Measurements from ENCODE around the gene FTH1.

FTH1 gene

DNA sequence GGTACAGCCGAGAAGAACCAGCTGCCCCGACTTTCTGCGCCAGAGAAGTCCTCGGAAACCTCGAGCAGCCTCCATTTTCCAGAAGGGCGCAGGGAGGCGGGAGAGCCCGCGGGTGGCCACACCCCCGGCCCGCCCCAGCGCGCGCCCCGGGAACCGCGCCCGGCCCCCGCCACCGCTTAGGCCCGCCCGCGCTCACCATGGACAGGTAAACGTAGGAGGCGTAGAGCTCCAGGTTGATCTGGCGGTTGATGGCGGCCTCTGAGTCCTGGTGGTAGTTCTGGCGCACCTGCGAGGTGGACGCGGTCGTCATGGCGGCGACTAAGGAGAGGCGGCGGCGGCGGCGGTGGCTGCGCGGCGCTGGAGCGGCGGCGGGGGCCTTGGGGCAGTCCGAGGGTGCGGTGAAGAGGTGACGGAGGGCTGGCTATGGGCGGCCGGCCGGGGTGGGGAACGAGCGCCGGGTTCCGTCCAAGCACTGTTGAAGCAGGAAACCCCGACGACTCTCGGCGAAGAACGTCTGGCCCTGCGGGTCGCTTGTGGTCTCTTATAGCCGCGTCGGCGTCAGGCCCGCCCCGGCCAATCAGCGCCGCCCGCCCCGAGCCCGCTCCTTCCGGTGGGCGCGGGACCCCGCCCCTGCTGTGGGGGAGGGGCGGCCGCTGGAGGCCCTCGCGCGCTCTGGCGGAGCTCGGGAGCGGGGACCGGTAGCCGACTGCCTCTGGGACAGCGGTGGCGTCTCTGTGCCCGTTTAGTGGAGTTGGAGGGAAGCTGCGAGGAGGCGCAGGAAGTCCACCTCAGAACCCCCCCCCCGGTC lies at the start of gene FTH1:
Gene FTH1, minus strand, starts transcription at position 519 of the 808 bp plus-strand sequence. Its CDS starts 209 bp downstream, at position 310.
- ChIA-PET CTCF (interaction anchor here (0.6 to 1.2 kb wide), 2 partner anchors 115 to 301 kb away, joined by 3 read pairs; no protein-coding TSS in a partner anchor), POLR2A (interaction anchor here (0.6 to 5.4 kb wide), 28 partner anchors 8 to 114 kb away, joined by 3 to 68 read pairs (median 6); partner anchors contain the start of gene BEST1)
- peak; percentile 92 for DNase-seq (ENCODE audit: extremely low spot score)
- TF ChIP-seq FOXM1 (IDR thresholded peaks at IDR 0.05; ENCODE audit: borderline replicate concordance) (peak; percentile 10; the same call in 1 of the 2 replicates), FOXK2 (IDR thresholded peaks at IDR 0.05) (no peak)

- DNase-seq (ENCODE audit: extremely low spot score) = no peak
- ChIA-PET CTCF (no interaction called here), POLR2A (no interaction called here)
- TF ChIP-seq HDGF (IDR thresholded peaks at IDR 0.05; ENCODE audit: borderline replicate concordance) = no peak
- TF ChIP-seq CTBP1 (IDR thresholded peaks at IDR 0.05; ENCODE audit: borderline replicate concordance) = no peak
- no peak for TF ChIP-seq FOXK2 (IDR thresholded peaks at IDR 0.05)
- no peak for TF ChIP-seq FOXA1 (IDR thresholded peaks at IDR 0.05)
- TF ChIP-seq, protein P1, sequence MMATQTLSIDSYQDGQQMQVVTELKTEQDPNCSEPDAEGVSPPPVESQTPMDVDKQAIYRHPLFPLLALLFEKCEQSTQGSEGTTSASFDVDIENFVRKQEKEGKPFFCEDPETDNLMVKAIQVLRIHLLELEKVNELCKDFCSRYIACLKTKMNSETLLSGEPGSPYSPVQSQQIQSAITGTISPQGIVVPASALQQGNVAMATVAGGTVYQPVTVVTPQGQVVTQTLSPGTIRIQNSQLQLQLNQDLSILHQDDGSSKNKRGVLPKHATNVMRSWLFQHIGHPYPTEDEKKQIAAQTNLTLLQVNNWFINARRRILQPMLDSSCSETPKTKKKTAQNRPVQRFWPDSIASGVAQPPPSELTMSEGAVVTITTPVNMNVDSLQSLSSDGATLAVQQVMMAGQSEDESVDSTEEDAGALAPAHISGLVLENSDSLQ (IDR thresholded peaks at IDR 0.05) = no peak
- no peak for TF ChIP-seq FOXM1 (IDR thresholded peaks at IDR 0.05; ENCODE audit: borderline replicate concordance)
- no peak for TF ChIP-seq ELF4 (IDR thresholded peaks at IDR 0.05)
- no peak for TF ChIP-seq NFRKB (IDR thresholded peaks at IDR 0.05)
- TF ChIP-seq SUZ12 (IDR thresholded peaks at IDR 0.05) = no peak
- no peak for TF ChIP-seq L3MBTL2 (conservative IDR thresholded peaks at IDR 0.05)
- no peak for TF ChIP-seq LEF1 (IDR thresholded peaks at IDR 0.05; ENCODE audit: borderline replicate concordance)
- no peak for TF ChIP-seq SP1 (IDR thresholded peaks at IDR 0.05)
- no peak for TF ChIP-seq BHLHE40 (IDR thresholded peaks at IDR 0.05; ENCODE audit: borderline replicate concordance)
- no peak for TF ChIP-seq ARNT (IDR thresholded peaks at IDR 0.05)
- TF ChIP-seq TARDBP (IDR thresholded peaks at IDR 0.05) = no peak
- no peak for TF ChIP-seq ZNF384 (IDR thresholded peaks at IDR 0.05)
Observed at GRCh38 chr11:62015615-62016014, 48.2 kb upstream of the FTH1 start.

- ChIA-PET POLR2A (interaction anchor here (1.1 kb wide), 1 partner anchor 12 kb away, joined by 3 read pairs; no protein-coding TSS in a partner anchor), CTCF (no interaction called here)
- no peak for TF ChIP-seq ARNT (IDR thresholded peaks at IDR 0.05)
- TF ChIP-seq L3MBTL2 (conservative IDR thresholded peaks at IDR 0.05) = no peak
- TF ChIP-seq, protein P1 (IDR thresholded peaks at IDR 0.05) = no peak
- no peak for TF ChIP-seq BHLHE40 (IDR thresholded peaks at IDR 0.05; ENCODE audit: borderline replicate concordance)
- DNase-seq (ENCODE audit: extremely low spot score) = no peak
Observed at GRCh38 chr11:62013537-62014476, 46.4 kb upstream of the FTH1 start.

DNA sequence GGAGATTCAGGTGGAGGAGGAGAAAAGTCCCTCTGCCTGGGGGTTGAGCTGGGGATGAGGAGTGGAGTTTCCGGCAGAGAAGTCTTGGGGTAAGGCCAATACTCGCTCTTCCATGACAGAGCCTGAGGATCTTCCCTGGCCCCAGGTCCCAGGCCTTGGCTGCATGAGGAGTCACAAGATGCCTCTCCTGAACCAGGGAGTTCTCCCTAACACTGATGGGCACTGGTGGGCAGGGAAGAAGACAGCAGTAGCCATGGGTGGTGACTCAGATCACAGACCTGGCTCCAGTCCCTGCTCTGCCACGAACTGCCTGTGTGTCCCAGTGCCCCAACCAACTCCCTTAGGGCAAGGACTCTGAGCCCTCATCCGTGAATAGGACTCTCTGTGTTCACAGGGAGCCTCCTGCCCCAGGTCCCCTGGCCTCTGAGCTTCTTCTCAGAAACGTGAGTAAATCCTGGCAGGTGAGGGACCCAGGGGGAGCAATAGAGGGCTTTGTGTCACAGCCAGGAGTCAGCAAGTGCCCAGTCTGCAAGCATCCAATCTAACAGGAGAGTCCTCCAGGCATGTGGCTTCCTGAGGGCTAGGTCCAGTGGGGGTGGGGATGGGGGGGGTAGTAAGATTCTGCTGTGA lies 45.5 kb upstream of the FTH1 start:
- POLR2A ChIA-PET = no interaction called here
- TF ChIP-seq BHLHE40 (IDR thresholded peaks at IDR 0.05; ENCODE audit: borderline replicate concordance) (no peak), ARNT (IDR thresholded peaks at IDR 0.05) (no peak), FOXM1 (IDR thresholded peaks at IDR 0.05; ENCODE audit: borderline replicate concordance) (no peak), FOXA1 (IDR thresholded peaks at IDR 0.05) (no peak), HDGF (IDR thresholded peaks at IDR 0.05; ENCODE audit: borderline replicate concordance) (no peak), SUZ12 (IDR thresholded peaks at IDR 0.05) (no peak), SP1 (IDR thresholded peaks at IDR 0.05) (no peak)
- TF ChIP-seq, protein P1 (IDR thresholded peaks at IDR 0.05) = no peak
- CTCF ChIA-PET = no interaction called here
- no peak for DNase-seq (ENCODE audit: extremely low spot score)

- ChIA-PET CTCF (no interaction called here), POLR2A (no interaction called here)
- TF ChIP-seq NFRKB (IDR thresholded peaks at IDR 0.05) (no peak), SP1 (IDR thresholded peaks at IDR 0.05) (no peak), BHLHE40 (IDR thresholded peaks at IDR 0.05; ENCODE audit: borderline replicate concordance) (no peak), ELF4 (IDR thresholded peaks at IDR 0.05) (no peak)
- no peak for DNase-seq (ENCODE audit: extremely low spot score)
Observed at GRCh38 chr11:62012451-62012831, 45.0 kb upstream of the FTH1 start.

DNA sequence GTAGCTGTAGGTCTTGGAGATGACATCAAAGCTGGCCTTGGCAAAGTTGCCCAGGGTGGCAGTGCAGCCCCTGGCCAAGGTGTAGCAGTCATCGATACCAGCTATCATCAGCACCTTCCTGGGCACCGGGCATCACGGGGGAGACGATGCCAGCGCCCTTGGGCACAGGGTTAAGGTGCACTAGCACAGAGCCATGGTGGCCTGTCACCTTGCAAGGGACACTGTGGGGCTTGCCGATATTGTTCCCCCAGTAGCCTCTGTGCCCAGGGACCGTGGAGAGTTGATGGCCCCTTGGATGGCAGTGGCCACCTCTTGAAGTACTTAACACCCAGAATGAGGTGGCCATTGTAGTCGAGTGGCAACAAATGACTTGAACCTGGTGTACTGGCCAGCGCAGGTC lies 44.4 kb upstream of the FTH1 start:
- DNase-seq (ENCODE audit: extremely low spot score) = no peak
- POLR2A ChIA-PET = no interaction called here
- TF ChIP-seq SP1 (IDR thresholded peaks at IDR 0.05) (no peak), FOXM1 (IDR thresholded peaks at IDR 0.05; ENCODE audit: borderline replicate concordance) (no peak), SUZ12 (IDR thresholded peaks at IDR 0.05) (no peak), NFRKB (IDR thresholded peaks at IDR 0.05) (no peak), LEF1 (IDR thresholded peaks at IDR 0.05; ENCODE audit: borderline replicate concordance) (no peak), BHLHE40 (IDR thresholded peaks at IDR 0.05; ENCODE audit: borderline replicate concordance) (no peak), L3MBTL2 (conservative IDR thresholded peaks at IDR 0.05) (no peak), ELF4 (IDR thresholded peaks at IDR 0.05) (no peak), TARDBP (IDR thresholded peaks at IDR 0.05) (no peak), HDGF (IDR thresholded peaks at IDR 0.05; ENCODE audit: borderline replicate concordance) (no peak), FOXK2 (IDR thresholded peaks at IDR 0.05) (no peak), ZNF384 (IDR thresholded peaks at IDR 0.05) (no peak), FOXA1 (IDR thresholded peaks at IDR 0.05) (no peak), ARNT (IDR thresholded peaks at IDR 0.05) (no peak)
- TF ChIP-seq, protein P1 (IDR thresholded peaks at IDR 0.05) = no peak
- CTCF ChIA-PET = no interaction called here

Measured in HEK293T (cell line).